Osteoblast (primary cell): ENCODE data around the gene FYTTD1. TPM values are rescaled to one million over a fixed set of nuclear protein-coding genes. Genes with fewer than 3 reads are reported as not detected.

Experiments
- DNase-seq: peaks from one replicate; pipeline ENCODE4 v3.0.0; 2011; ENCODE audit warnings: low spot score, mixed read lengths; ENCODE audit not compliant: insufficient read length; ENCODE audit errors: missing footprints
- H2AFZ ChIP-seq: 2 replicates; pipeline ENCODE4 v1.6.0; 2011; ENCODE audit warnings: mild to moderate bottlenecking, low read length
- H3K27ac ChIP-seq: 2 replicates; pipeline ENCODE4 v1.5.1; 2011; ENCODE audit warnings: mild to moderate bottlenecking, low read depth, low read length, moderate library complexity
- H3K27me3 ChIP-seq: 2 replicates; pipeline ENCODE4 v1.6.0; 2012; ENCODE audit warnings: mild to moderate bottlenecking, control low read depth, inconsistent platforms, low read length, moderate library complexity; ENCODE audit not compliant: insufficient read depth
- H3K36me3 ChIP-seq: 2 replicates; pipeline ENCODE4 v1.5.1; 2011; ENCODE audit warnings: mild to moderate bottlenecking, low read length, control low read depth, moderate library complexity; ENCODE audit not compliant: insufficient read depth
- H3K4me1 ChIP-seq: 2 replicates; pipeline ENCODE4 v1.5.1; 2011; ENCODE audit warnings: mild to moderate bottlenecking, low read length, control low read depth, moderate library complexity; ENCODE audit not compliant: insufficient read depth
- H3K4me2 ChIP-seq: 2 replicates; pipeline ENCODE4 v1.6.0; 2011; ENCODE audit warnings: mild to moderate bottlenecking, low read length; ENCODE audit not compliant: insufficient read depth
- H3K4me3 ChIP-seq: fragments of 200-600 bp; sonication (generic); 3 replicates; pipeline ENCODE4 v1.5.1; 2012; ENCODE audit warnings: mild to moderate bottlenecking, low read length, inconsistent platforms; ENCODE audit not compliant: insufficient read depth
- H3K79me2 ChIP-seq: 2 replicates; pipeline ENCODE4 v1.6.0; 2012; ENCODE audit warnings: mild to moderate bottlenecking, low read length, control low read depth, inconsistent platforms; ENCODE audit not compliant: insufficient read depth
- H3K9me3 ChIP-seq: 2 replicates; pipeline ENCODE4 v1.5.1; 2011; ENCODE audit warnings: low read depth, low read length, control low read depth
- H4K20me1 ChIP-seq: 2 replicates; pipeline ENCODE4 v1.6.0; 2012; ENCODE audit warnings: mild to moderate bottlenecking, low read length, control low read depth; ENCODE audit not compliant: insufficient read depth
- CTCF ChIP-seq: IDR thresholded peaks from 2 replicates; pipeline ENCODE4 v1.5.1; 2011; ENCODE audit warnings: mild to moderate bottlenecking, low read depth, low read length, moderate library complexity; ENCODE audit errors: extremely low read depth
- total RNA-seq: library from RNA; depleted of rRNA; stranded (reverse); fragments of >200 nt; gene quantifications from 2 replicates; pipeline ENCODE4 v1.2.3, GENCODE V29; 2012

FYTTD1 gene
- total RNA-seq, 1 donor = 42.0 TPM

GRCh38 chr3:197737319-197737649, 12.4 kb upstream of the FYTTD1 start:
- peak; percentile 29 for DNase-seq
- TF ChIP-seq CTCF = no peak
- H4K20me1 ChIP-seq = no peaks in the 10 kb centered on the region
- no peaks in the 10 kb centered on the region for H3K9me3 ChIP-seq
- peak overlapping the region; percentile 58 for H3K27ac ChIP-seq
- H3K4me1 ChIP-seq = peaks cover 14% of the 10 kb centered on the region
- H3K36me3 ChIP-seq = no peaks in the 10 kb centered on the region
- peak overlapping the region; percentile 91 for H3K4me2 ChIP-seq
- peaks cover 35% of the 10 kb centered on the region for H3K79me2 ChIP-seq
- H3K27me3 ChIP-seq = no peaks in the 10 kb centered on the region
- H3K4me3 ChIP-seq = peak overlapping the region; percentile 91
- H2AFZ ChIP-seq = peak overlapping the region; percentile 99

DNA sequence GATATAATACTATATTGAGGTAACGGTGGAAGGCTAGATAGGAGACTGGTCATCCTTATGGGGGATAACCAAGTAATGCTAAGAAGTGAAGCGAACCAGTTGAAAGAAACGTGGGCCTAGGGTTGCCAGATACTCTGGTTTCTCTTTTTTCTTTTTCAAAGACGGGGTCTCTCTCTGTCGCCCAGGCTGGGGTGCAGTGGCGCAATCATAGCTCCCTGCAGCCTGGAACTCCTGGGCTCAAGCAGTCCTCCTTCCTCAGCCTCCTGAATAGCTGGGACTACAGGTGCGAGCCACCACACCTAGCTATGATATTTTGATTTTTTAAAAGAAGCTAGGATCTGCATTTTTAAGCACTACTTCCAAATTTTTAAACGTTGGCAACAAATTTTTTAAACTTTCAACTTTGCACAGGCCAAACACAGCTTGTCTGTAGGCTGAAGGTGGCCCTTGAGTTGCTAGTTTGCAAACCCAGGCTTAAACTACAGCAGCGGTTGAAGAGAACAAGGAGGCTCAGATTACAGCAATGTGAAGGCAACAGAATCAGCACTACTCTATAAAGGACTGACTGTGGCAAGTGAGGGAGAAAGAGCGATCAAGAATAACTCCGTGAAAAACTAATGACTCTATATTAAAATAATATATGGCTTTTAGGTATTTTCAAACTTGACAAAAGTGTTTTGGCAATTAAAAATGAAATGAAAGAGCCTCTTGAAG, 11.8 kb upstream of the FYTTD1 start:
- Histone ChIP-seq H3K27me3 (no peaks in the 10 kb centered on the region), H3K4me2 (peak overlapping the region; percentile 91), H3K4me1 (peaks cover 14% of the 10 kb centered on the region), H3K27ac (peak overlapping the region; percentile 58), H3K9me3 (no peaks in the 10 kb centered on the region), H4K20me1 (no peaks in the 10 kb centered on the region), H3K4me3 (peak overlapping the region; percentile 91), H3K36me3 (no peaks in the 10 kb centered on the region), H3K79me2 (peaks cover 29% of the 10 kb centered on the region), H2AFZ (peak overlapping the region; percentile 99)
- peak; percentile 48 for DNase-seq
- TF ChIP-seq CTCF = no peak

GRCh38 chr3:197742787-197743186, 6.9 kb upstream of the FYTTD1 start:
- Histone ChIP-seq H3K9me3 (no peaks in the 10 kb centered on the region), H2AFZ (no peak overlapping the region), H3K4me2 (no peak overlapping the region), H4K20me1 (no peaks in the 10 kb centered on the region), H3K4me3 (no peak overlapping the region), H3K36me3 (no peaks in the 10 kb centered on the region), H3K79me2 (no peaks in the 10 kb centered on the region), H3K27me3 (no peaks in the 10 kb centered on the region), H3K4me1 (no peaks in the 10 kb centered on the region), H3K27ac (no peak overlapping the region)
- no peak for TF ChIP-seq CTCF
- peak; percentile 58 for DNase-seq

DNA sequence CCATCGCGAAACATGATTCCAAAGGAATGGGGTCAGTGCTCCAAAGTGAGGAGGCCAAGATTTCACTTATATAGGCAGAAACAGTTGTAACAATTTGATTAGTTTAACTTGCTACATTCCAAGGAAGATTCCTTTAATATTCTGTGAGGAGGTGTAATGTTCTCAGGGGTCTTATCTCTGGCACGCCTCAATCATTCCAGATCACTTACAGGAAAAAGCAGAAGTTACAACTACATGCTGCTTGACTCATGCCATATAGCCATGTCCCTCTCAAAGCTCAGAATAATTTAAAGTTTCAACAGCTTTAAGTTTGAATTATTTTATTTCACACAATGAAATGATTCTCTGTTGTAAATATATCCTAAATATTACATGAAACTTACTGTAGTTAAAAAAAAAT, 3.5 kb upstream of the FYTTD1 start:
- Histone ChIP-seq H3K9me3 (no peaks in the 10 kb centered on the region), H3K27ac (no peak overlapping the region), H4K20me1 (peaks cover 8% of the 10 kb centered on the region), H3K4me3 (no peak overlapping the region), H3K79me2 (peaks cover 7% of the 10 kb centered on the region), H3K4me2 (no peak overlapping the region), H3K27me3 (no peaks in the 10 kb centered on the region), H3K36me3 (no peaks in the 10 kb centered on the region), H3K4me1 (peaks cover 10% of the 10 kb centered on the region), H2AFZ (no peak overlapping the region)
- DNase-seq = no peak
- TF ChIP-seq CTCF = no peak
